Mucosa of descending colon (tissue), 3 donors: Measurements from ENCODE around the gene WBP1. TPM values are rescaled to one million over a fixed set of nuclear protein-coding genes. Genes with fewer than 3 reads are reported as not detected.

Experiments used
- ATAC-seq: fragments of 200-7000 bp; cut with Tn5 transposase; one replicate; pipeline ENCODE4 v1.9.1; 2020; ENCODE audit warnings: mild to moderate bottlenecking, moderate library complexity
- DNase-seq, 3 donors: peaks; one replicate each; pipeline ENCODE4 v3.0.0-alpha.2; 2020
- H3K36me3 ChIP-seq: fragments of 200-600 bp; one replicate; pipeline ENCODE4 v1.8.0; 2021; ENCODE audit warnings: low read depth, mild to moderate bottlenecking
- H3K4me1 ChIP-seq: fragments of 200-600 bp; one replicate; pipeline ENCODE4 v1.8.0; 2021; ENCODE audit warnings: low read depth, mild to moderate bottlenecking
- H3K4me3 ChIP-seq: fragments of 200-600 bp; one replicate; pipeline ENCODE4 v1.8.0; 2021; ENCODE audit warnings: mild to moderate bottlenecking
- H3K9me3 ChIP-seq: fragments of 200-600 bp; one replicate; pipeline ENCODE4 v1.8.0; 2021; ENCODE audit warnings: mild to moderate bottlenecking
- intact Hi-C, 2 donors: fragments of 100-400 bp; cut with DNase I in 1 of 2; cut with micrococcal nuclease in 1 of 2; formaldehyde crosslinking; loops; one replicate each; pipeline versions ENCODE4 v1.11.0 to v1.11.1; 2022; cut with DNase I, micrococcal nuclease
- total RNA-seq, 3 donors: library from RNA; stranded (reverse); fragmentation: NEBNext Ultra II Directional in 2 of 3; extraction: Animal tissue kit (Norgen Biotek cat#: 25700) in 2 of 3; gene quantifications; one replicate each; pipeline versions ENCODE4 v1.2.1 to v1.2.4, GENCODE V29; 2021 to 2023
- TF ChIP-seq, protein P1 (sequence below): fragments of 200-600 bp; IDR thresholded peaks from one replicate; pipeline ENCODE4 v1.8.0; 2022; ENCODE audit warnings: antibody characterized with exemption, mild to moderate bottlenecking
- donor health status: DM: no; HTN: no; CAD: no; lungs with moderate emphysema.
- donor health status: DM: no; HTN: no; CAD: no.
- donor health status: DM: no; HTN: yes; CAD: no.

Gene WBP1
- total RNA-seq, 3 donors from 2014 or later: 51.1 to 60.6 (median 56.1) TPM

- ATAC-seq: peak; percentile 63
- peak in 2 of 3 donors; percentile 74 for DNase-seq
- H3K4me3 ChIP-seq: no peak overlapping the region
- intact Hi-C loops: no loop called here
- TF ChIP-seq, protein P1, sequence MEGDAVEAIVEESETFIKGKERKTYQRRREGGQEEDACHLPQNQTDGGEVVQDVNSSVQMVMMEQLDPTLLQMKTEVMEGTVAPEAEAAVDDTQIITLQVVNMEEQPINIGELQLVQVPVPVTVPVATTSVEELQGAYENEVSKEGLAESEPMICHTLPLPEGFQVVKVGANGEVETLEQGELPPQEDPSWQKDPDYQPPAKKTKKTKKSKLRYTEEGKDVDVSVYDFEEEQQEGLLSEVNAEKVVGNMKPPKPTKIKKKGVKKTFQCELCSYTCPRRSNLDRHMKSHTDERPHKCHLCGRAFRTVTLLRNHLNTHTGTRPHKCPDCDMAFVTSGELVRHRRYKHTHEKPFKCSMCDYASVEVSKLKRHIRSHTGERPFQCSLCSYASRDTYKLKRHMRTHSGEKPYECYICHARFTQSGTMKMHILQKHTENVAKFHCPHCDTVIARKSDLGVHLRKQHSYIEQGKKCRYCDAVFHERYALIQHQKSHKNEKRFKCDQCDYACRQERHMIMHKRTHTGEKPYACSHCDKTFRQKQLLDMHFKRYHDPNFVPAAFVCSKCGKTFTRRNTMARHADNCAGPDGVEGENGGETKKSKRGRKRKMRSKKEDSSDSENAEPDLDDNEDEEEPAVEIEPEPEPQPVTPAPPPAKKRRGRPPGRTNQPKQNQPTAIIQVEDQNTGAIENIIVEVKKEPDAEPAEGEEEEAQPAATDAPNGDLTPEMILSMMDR: no peak
- H3K36me3 ChIP-seq: no peaks in the 10 kb centered on the region
- peaks cover 24% of the 10 kb centered on the region for H3K4me1 ChIP-seq
- H3K9me3 ChIP-seq: no peaks in the 10 kb centered on the region
Measured at GRCh38 chr2:74497777-74498499, 39.7 kb downstream of the WBP1 start.

GRCh38 chr2:74498500-74499266 is 40.4 kb downstream of the WBP1 start:
- ATAC-seq (peak; percentile 41), DNase-seq (peak in 2 of 3 donors; percentile 49 to 59)
- TF ChIP-seq, protein P1: no peak
- H3K4me1 ChIP-seq: peaks cover 28% of the 10 kb centered on the region
- H3K36me3 ChIP-seq: no peaks in the 10 kb centered on the region
- H3K4me3 ChIP-seq: no peak overlapping the region
- H3K9me3 ChIP-seq: no peaks in the 10 kb centered on the region
- intact Hi-C loops: no loop called here

- intact Hi-C loops: no loop called here
- TF ChIP-seq, protein P1: no peak
- H3K36me3 ChIP-seq: no peaks in the 10 kb centered on the region
- DNase-seq: peak in 2 of 3 donors; percentile 44 to 63
- H3K4me1 ChIP-seq: peaks cover 33% of the 10 kb centered on the region
- peak; percentile 25 for ATAC-seq
- H3K9me3 ChIP-seq: no peaks in the 10 kb centered on the region
- H3K4me3 ChIP-seq: no peak within 1 kb of the TSS
Measured at GRCh38 chr2:74499267-74499939, 41.2 kb downstream of the WBP1 start, which contains the start of gene LBX2. Gene LBX2 (minus strand): TSS chr2:74499603. CDS start chr2:74499537, 66 bp downstream.

DNA sequence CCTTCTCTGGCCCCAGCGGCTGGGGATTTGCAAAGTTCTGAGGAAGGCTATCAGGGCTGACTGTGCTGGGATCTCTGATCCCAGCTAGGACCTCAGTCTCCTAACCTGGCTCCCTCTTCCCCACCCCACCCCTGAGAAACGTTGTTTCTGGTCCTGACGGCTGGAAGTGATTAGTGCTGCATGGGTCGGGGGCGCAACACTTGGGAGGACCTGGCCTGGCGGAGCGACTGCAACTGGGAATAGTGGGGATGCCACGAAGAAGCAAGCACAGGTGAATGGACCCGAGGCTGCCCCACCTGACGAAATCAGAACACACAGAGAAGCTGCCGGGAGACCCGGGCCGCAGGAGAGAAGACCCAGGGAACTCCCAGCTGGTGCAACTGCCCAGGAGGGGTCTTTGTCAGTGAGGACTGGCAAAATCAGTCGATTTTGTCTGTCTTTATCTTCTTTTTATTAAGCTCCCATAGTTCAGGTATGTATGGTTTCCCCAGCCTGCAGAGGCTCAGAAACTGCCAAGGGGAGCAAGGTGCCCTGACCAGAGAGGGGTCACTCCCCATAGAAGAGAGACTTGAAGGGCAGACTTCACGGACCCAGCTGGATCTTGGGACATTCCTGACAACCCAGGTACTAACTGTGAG is 41.8 kb downstream of the WBP1 start:
- Histone ChIP-seq H3K36me3 (no peaks in the 10 kb centered on the region), H3K4me1 (peaks cover 37% of the 10 kb centered on the region), H3K9me3 (no peaks in the 10 kb centered on the region), H3K4me3 (no peak overlapping the region)
- intact Hi-C loops: no loop called here
- TF ChIP-seq, protein P1: no peak
- DNase-seq (peak in 1 of 3 donors; percentile 47), ATAC-seq (no peak)

GRCh38 chr2:74500578-74500946 is 42.3 kb downstream of the WBP1 start:
- TF ChIP-seq, protein P1: no peak
- Histone ChIP-seq H3K36me3 (no peaks in the 10 kb centered on the region), H3K4me1 (peaks cover 42% of the 10 kb centered on the region), H3K9me3 (no peaks in the 10 kb centered on the region), H3K4me3 (no peak overlapping the region)
- peak in 1 of 3 donors; percentile 4 for DNase-seq
- intact Hi-C loops: no loop called here
- ATAC-seq: no peak
